Upper lobe of left lung (tissue), 4 donors: ENCODE measurements around the gene BATF.

Experiments
- POLR2AphosphoS5 ChIP-seq, 2 donors: sonication (generic); formaldehyde crosslinking; IDR thresholded peaks; one replicate each; pipeline ENCODE4 v1.5.1; 2017; ENCODE audit warnings: antibody characterized with exemption in 2 of 2
- TF ChIP-seq, protein P1 (sequence below), 6 experiments: fragments of 450-650 bp in 4 of 6; fragments of 200-600 bp in 2 of 6; sonication (generic) in 2 of 6; IDR thresholded peaks; one replicate each; pipeline ENCODE4 v1.5.1; 2016 to 2019; ENCODE audit warnings: antibody characterized with exemption in 6 of 6

GRCh38 chr14:75535164-75535898, 13.1 kb downstream of the BATF start:
- TF ChIP-seq, protein P1, sequence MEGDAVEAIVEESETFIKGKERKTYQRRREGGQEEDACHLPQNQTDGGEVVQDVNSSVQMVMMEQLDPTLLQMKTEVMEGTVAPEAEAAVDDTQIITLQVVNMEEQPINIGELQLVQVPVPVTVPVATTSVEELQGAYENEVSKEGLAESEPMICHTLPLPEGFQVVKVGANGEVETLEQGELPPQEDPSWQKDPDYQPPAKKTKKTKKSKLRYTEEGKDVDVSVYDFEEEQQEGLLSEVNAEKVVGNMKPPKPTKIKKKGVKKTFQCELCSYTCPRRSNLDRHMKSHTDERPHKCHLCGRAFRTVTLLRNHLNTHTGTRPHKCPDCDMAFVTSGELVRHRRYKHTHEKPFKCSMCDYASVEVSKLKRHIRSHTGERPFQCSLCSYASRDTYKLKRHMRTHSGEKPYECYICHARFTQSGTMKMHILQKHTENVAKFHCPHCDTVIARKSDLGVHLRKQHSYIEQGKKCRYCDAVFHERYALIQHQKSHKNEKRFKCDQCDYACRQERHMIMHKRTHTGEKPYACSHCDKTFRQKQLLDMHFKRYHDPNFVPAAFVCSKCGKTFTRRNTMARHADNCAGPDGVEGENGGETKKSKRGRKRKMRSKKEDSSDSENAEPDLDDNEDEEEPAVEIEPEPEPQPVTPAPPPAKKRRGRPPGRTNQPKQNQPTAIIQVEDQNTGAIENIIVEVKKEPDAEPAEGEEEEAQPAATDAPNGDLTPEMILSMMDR (IDR thresholded peaks at IDR 0.05): no peak
- no peak for TF ChIP-seq POLR2AphosphoS5 (IDR thresholded peaks at IDR 0.05)
